WTC11 (cell line): Measurements from ENCODE around the gene NCSTN. TPM values are rescaled to one million over a fixed set of nuclear protein-coding genes. Genes with fewer than 3 reads are reported as not detected.

ENCODE experiments used
- ATAC-seq: fragments of 200-7000 bp; cut with Tn5 transposase; 2 replicates; pipeline ENCODE4 v1.10.0; 2021; ENCODE audit warnings: mild to moderate bottlenecking, moderate library complexity
- CTCF ChIA-PET: fragments of 300-600 bp; sonication (Branson Sonifier 250); formaldehyde crosslinking; loops from one replicate; lab custom pipeline; 2021; ENCODE audit warnings: antibody characterized with exemption; lab: Charles Lee
- POLR2A ChIA-PET: fragments of 350-600 bp; sonication (Branson Sonifier 250); formaldehyde crosslinking; loops from one replicate; lab custom pipeline; 2021; ENCODE audit warnings: antibody characterized with exemption; lab: Charles Lee
- DNase-seq: peaks from one replicate; pipeline ENCODE4 v3.0.0; 2021; ENCODE audit warnings: low spot score
- H3K27ac Mint-ChIP-seq: 2 replicates; pipeline ENCODE4 v1.8.0; 2021; ENCODE audit warnings: mixed read lengths
- H3K27me3 Mint-ChIP-seq: 2 replicates; pipeline ENCODE4 v1.8.0; 2021; ENCODE audit warnings: low read depth, mild to moderate bottlenecking, moderate library complexity, mixed read lengths
- H3K36me3 Mint-ChIP-seq: 2 replicates; pipeline ENCODE4 v1.8.0; 2021; ENCODE audit warnings: mixed read lengths
- H3K4me1 Mint-ChIP-seq: 2 replicates; pipeline ENCODE4 v1.8.0; 2022; ENCODE audit warnings: mixed read lengths
- H3K4me3 Mint-ChIP-seq: 2 replicates; pipeline ENCODE4 v1.8.0; 2021; ENCODE audit warnings: mild to moderate bottlenecking, moderate library complexity, mixed read lengths
- H3K9me3 Mint-ChIP-seq: 2 replicates; pipeline ENCODE4 v1.8.0; 2021; ENCODE audit warnings: mixed read lengths
- ATF1 ChIP-seq: sonication (generic); formaldehyde crosslinking; IDR thresholded peaks from 2 replicates; pipeline ENCODE4 v1.8.1; 2023; ENCODE audit warnings: mild to moderate bottlenecking, moderate library complexity, missing genetic modification reagents
- ETV6 ChIP-seq: sonication (generic); formaldehyde crosslinking; IDR thresholded peaks from 2 replicates; pipeline ENCODE4 v1.8.1; 2022; ENCODE audit warnings: mild to moderate bottlenecking, missing genetic modification reagents
- NFATC4 ChIP-seq: fragments of 250-450 bp; sonication (Bioruptor Pico); IDR thresholded peaks from 2 replicates; pipeline ENCODE4 v1.9.0; 2021; ENCODE audit warnings: mild to moderate bottlenecking
- NFE2L1 ChIP-seq: sonication (generic); formaldehyde crosslinking; IDR thresholded peaks from 2 replicates; pipeline ENCODE4 v1.8.1; 2023; ENCODE audit warnings: missing genetic modification reagents
- NR1H2 ChIP-seq: sonication (generic); formaldehyde crosslinking; IDR thresholded peaks from 2 replicates; pipeline ENCODE4 v1.9.0; 2021; ENCODE audit warnings: mild to moderate bottlenecking, moderate library complexity, missing genetic modification reagents
- PRRX2 ChIP-seq: fragments of 250-450 bp; sonication (Bioruptor Pico); IDR thresholded peaks from 2 replicates; pipeline ENCODE4 v1.8.0; 2021; ENCODE audit warnings: mild to moderate bottlenecking
- SMAD3 ChIP-seq: sonication (generic); formaldehyde crosslinking; IDR thresholded peaks from 2 replicates; pipeline ENCODE4 v1.8.0; 2022; ENCODE audit warnings: missing genetic modification reagents, mild to moderate bottlenecking, borderline replicate concordance
- TCF7 ChIP-seq: sonication (generic); formaldehyde crosslinking; IDR thresholded peaks from 2 replicates; pipeline ENCODE4 v1.8.0; 2022; ENCODE audit warnings: mild to moderate bottlenecking, low read depth, missing genetic modification reagents, moderate library complexity
- TEAD1 ChIP-seq: sonication (generic); formaldehyde crosslinking; IDR thresholded peaks from 2 replicates; pipeline ENCODE4 v1.8.0; 2022; ENCODE audit warnings: mild to moderate bottlenecking, missing genetic modification reagents
- TP53 ChIP-seq: sonication (generic); formaldehyde crosslinking; IDR thresholded peaks from 2 replicates; pipeline ENCODE4 v1.8.1; 2023; ENCODE audit warnings: mild to moderate bottlenecking, missing genetic modification reagents
- ZNF138 ChIP-seq: sonication (generic); formaldehyde crosslinking; conservative IDR thresholded peaks from 2 replicates; pipeline ENCODE4 v1.8.1; 2022; ENCODE audit warnings: mild to moderate bottlenecking, moderate library complexity, missing genetic modification reagents
- ZNF232 ChIP-seq: sonication (generic); formaldehyde crosslinking; IDR thresholded peaks from 2 replicates; pipeline ENCODE4 v1.8.0; 2022; ENCODE audit warnings: mild to moderate bottlenecking, missing genetic modification reagents
- ZNF263 ChIP-seq: sonication (generic); formaldehyde crosslinking; IDR thresholded peaks from 2 replicates; pipeline ENCODE4 v1.8.1; 2022; ENCODE audit warnings: low read depth, mild to moderate bottlenecking, moderate library complexity, missing genetic modification reagents
- ZNF317 ChIP-seq: sonication (generic); formaldehyde crosslinking; IDR thresholded peaks from 2 replicates; pipeline ENCODE4 v1.8.1; 2023; ENCODE audit warnings: low read depth, mild to moderate bottlenecking, moderate library complexity, missing genetic modification reagents, borderline replicate concordance
- ZNF396 ChIP-seq: fragments of 250-450 bp; sonication (Bioruptor Pico); IDR thresholded peaks from 2 replicates; pipeline ENCODE4 v1.8.0; 2021; ENCODE audit warnings: mild to moderate bottlenecking, moderate library complexity, borderline replicate concordance
- ZNF416 ChIP-seq: fragments of 250-450 bp; sonication (Bioruptor Pico); IDR thresholded peaks from 2 replicates; pipeline ENCODE4 v1.9.0; 2021; ENCODE audit warnings: mild to moderate bottlenecking, inconsistent platforms
- total RNA-seq: library from RNA; stranded (reverse); gene quantifications from 3 replicates; pipeline ENCODE4 v1.2.3, GENCODE V29; 2021
- TF ChIP-seq, protein P1 (sequence below): fragments of 250-450 bp; sonication (Bioruptor Pico); IDR thresholded peaks from 2 replicates; pipeline ENCODE4 v1.8.0; 2021; ENCODE audit warnings: mild to moderate bottlenecking
- TF ChIP-seq, protein P2 (sequence below): sonication (generic); formaldehyde crosslinking; IDR thresholded peaks from 2 replicates; pipeline ENCODE4 v1.8.1; 2023; ENCODE audit warnings: mild to moderate bottlenecking, missing genetic modification reagents, borderline replicate concordance
- TF ChIP-seq, protein P3 (sequence below): sonication (generic); formaldehyde crosslinking; IDR thresholded peaks from 2 replicates; pipeline ENCODE4 v1.8.0; 2022; ENCODE audit warnings: missing genetic modification reagents
- TF ChIP-seq, protein P4 (sequence below): fragments of 250-450 bp; sonication (Bioruptor Pico); IDR thresholded peaks from 2 replicates; pipeline ENCODE4 v1.9.0; 2021; ENCODE audit warnings: moderate library complexity, mild to moderate bottlenecking, inconsistent platforms, borderline replicate concordance

Gene NCSTN
- total RNA-seq, 1 experiment from 2014 or later, result 72.7 TPM

DNA sequence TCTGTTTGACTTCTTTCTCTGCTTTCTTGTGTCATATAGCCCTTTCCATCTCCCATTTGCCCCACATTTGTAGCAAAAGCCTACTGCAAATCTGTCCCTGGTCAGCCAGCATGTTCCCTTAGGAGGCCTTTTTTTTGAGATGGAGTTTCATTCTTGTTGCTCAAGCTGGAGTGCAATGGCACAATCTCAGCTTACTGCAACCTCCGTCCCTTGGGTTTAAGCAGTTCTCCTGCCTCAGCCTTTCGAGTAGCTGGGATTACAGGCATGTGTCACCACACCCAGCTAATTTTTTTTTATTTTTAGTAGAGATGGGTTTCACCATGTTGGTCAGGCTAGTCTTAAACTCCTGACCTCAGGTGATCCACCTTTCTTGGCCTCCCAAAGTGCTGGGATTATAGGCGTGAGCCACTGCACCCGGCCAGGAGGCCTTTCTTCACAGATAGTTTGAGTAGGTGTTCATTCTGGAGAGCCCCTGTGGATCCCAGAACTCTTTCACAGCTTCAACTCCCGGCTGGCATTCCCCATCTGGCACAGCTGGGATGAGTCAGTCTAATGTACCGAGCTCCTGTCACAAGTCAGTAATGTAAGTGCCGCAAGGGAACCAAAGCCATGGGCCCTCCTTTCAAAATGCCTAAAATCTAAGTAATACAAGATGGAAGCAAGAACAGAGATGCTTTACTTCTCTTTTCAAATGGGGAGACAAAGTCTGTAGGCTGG, 14.3 kb downstream of the NCSTN start:
- H3K36me3 Mint-ChIP-seq, result peaks cover 70% of the 10 kb centered on the region
- ChIA-PET CTCF (interaction anchor here (1.2 to 1.8 kb wide), 3 partner anchors 9 to 59 kb away, joined by 3 to 12 read pairs (median 5); no protein-coding TSS in a partner anchor), POLR2A (no interaction called here)
- H3K4me1 Mint-ChIP-seq, result peaks cover 12% of the 10 kb centered on the region
- no peaks in the 10 kb centered on the region for H3K9me3 Mint-ChIP-seq
- no peak for TF ChIP-seq NFE2L1 (CRISPR knock-in tag)
- TF ChIP-seq PRRX2 (CRISPR knock-in tag), result no peak
- TF ChIP-seq SMAD3 (CRISPR knock-in tag), result no peak
- TF ChIP-seq ZNF232 (CRISPR knock-in tag), result no peak
- TF ChIP-seq ATF1 (CRISPR knock-in tag), result no peak
- no peak for TF ChIP-seq ZNF138 (CRISPR knock-in tag)
- TF ChIP-seq ZNF396 (CRISPR knock-in tag), result no peak
- no peak for TF ChIP-seq TCF7 (CRISPR knock-in tag)
- ATAC-seq, result no peak
- no peak for DNase-seq
- H3K27me3 Mint-ChIP-seq, result no peaks in the 10 kb centered on the region
- no peak overlapping the region for H3K27ac Mint-ChIP-seq
- no peak overlapping the region for H3K4me3 Mint-ChIP-seq

DNA sequence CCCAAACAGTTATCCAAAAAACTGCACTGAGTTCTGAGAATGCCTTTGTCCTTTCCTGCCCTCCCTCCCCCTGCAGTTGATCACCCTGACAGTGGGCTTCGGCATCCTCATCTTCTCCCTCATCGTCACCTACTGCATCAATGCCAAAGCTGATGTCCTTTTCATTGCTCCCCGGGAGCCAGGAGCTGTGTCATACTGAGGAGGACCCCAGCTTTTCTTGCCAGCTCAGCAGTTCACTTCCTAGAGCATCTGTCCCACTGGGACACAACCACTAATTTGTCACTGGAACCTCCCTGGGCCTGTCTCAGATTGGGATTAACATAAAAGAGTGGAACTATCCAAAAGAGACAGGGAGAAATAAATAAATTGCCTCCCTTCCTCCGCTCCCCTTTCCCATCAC, 14.9 kb downstream of the NCSTN start:
- TF ChIP-seq ZNF416 (no peak), NFATC4 (CRISPR knock-in tag) (no peak), TEAD1 (CRISPR knock-in tag) (no peak), ETV6 (CRISPR knock-in tag) (no peak), ZNF138 (CRISPR knock-in tag) (no peak), TP53 (CRISPR knock-in tag) (no peak)
- TF ChIP-seq, protein P1, sequence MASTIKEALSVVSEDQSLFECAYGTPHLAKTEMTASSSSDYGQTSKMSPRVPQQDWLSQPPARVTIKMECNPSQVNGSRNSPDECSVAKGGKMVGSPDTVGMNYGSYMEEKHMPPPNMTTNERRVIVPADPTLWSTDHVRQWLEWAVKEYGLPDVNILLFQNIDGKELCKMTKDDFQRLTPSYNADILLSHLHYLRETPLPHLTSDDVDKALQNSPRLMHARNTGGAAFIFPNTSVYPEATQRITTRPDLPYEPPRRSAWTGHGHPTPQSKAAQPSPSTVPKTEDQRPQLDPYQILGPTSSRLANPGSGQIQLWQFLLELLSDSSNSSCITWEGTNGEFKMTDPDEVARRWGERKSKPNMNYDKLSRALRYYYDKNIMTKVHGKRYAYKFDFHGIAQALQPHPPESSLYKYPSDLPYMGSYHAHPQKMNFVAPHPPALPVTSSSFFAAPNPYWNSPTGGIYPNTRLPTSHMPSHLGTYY, result no peak
- TF ChIP-seq, protein P2, sequence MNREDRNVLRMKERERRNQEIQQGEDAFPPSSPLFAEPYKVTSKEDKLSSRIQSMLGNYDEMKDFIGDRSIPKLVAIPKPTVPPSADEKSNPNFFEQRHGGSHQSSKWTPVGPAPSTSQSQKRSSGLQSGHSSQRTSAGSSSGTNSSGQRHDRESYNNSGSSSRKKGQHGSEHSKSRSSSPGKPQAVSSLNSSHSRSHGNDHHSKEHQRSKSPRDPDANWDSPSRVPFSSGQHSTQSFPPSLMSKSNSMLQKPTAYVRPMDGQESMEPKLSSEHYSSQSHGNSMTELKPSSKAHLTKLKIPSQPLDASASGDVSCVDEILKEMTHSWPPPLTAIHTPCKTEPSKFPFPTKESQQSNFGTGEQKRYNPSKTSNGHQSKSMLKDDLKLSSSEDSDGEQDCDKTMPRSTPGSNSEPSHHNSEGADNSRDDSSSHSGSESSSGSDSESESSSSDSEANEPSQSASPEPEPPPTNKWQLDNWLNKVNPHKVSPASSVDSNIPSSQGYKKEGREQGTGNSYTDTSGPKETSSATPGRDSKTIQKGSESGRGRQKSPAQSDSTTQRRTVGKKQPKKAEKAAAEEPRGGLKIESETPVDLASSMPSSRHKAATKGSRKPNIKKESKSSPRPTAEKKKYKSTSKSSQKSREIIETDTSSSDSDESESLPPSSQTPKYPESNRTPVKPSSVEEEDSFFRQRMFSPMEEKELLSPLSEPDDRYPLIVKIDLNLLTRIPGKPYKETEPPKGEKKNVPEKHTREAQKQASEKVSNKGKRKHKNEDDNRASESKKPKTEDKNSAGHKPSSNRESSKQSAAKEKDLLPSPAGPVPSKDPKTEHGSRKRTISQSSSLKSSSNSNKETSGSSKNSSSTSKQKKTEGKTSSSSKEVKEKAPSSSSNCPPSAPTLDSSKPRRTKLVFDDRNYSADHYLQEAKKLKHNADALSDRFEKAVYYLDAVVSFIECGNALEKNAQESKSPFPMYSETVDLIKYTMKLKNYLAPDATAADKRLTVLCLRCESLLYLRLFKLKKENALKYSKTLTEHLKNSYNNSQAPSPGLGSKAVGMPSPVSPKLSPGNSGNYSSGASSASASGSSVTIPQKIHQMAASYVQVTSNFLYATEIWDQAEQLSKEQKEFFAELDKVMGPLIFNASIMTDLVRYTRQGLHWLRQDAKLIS (CRISPR knock-in tag), result no peak
- no peak overlapping the region for H3K4me3 Mint-ChIP-seq
- peaks cover 63% of the 10 kb centered on the region for H3K36me3 Mint-ChIP-seq
- peaks cover 19% of the 10 kb centered on the region for H3K4me1 Mint-ChIP-seq
- no peak for ATAC-seq
- DNase-seq, result no peak
- no peaks in the 10 kb centered on the region for H3K27me3 Mint-ChIP-seq
- ChIA-PET CTCF (interaction anchor here (1.2 to 1.8 kb wide), 3 partner anchors 19 to 67 kb away, joined by 4 to 12 read pairs (median 5); no protein-coding TSS in a partner anchor), POLR2A (interaction anchor here (0.5 kb wide), 1 partner anchor 891 kb away, joined by 3 read pairs; no protein-coding TSS in a partner anchor)
- H3K9me3 Mint-ChIP-seq, result no peaks in the 10 kb centered on the region
- H3K27ac Mint-ChIP-seq, result no peak overlapping the region

DNA sequence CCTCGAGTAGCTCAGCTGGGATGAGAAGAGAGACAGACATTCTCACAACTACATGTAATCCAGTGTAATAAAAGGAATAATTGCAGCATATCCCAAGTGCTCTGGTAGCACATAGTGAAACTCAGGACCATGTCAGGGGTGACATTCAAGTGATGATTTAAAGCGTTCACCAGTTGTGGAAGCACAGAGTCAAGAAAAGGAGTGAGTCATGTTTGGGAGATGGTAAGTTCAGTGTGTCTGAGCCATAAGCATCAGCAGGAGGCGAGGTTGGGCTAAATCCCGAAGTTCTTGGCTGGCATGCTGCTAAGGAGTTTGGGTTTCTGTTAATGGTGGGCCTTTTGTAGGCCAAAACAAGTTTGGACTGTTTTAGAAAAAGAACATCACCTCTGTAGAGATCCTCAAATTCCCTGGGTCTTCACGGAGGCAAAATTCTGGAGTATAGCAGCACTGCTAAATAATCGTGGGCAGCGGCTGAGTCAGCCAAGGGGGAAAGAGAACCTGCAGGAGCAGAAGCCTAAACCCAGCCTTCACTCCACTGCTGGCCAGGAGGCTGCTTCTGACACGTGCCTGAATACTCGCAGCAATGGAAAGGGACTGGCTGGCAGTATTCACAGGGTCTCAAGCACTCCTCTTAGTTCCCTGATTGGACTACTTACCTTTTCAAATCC, 16.5 kb downstream of the NCSTN start:
- Mint-ChIP-seq H3K27ac (no peak overlapping the region), H3K9me3 (no peaks in the 10 kb centered on the region), H3K4me3 (no peak overlapping the region), H3K27me3 (no peaks in the 10 kb centered on the region), H3K36me3 (peaks cover 48% of the 10 kb centered on the region), H3K4me1 (peaks cover 28% of the 10 kb centered on the region)
- ATAC-seq (no peak), DNase-seq (no peak)
- ChIA-PET CTCF (interaction anchor here (0.8 to 9.3 kb wide), 2 partner anchors 16 to 108 kb away, joined by 3 to 108 read pairs; no protein-coding TSS in a partner anchor), POLR2A (no interaction called here)
- TF ChIP-seq, protein P3, sequence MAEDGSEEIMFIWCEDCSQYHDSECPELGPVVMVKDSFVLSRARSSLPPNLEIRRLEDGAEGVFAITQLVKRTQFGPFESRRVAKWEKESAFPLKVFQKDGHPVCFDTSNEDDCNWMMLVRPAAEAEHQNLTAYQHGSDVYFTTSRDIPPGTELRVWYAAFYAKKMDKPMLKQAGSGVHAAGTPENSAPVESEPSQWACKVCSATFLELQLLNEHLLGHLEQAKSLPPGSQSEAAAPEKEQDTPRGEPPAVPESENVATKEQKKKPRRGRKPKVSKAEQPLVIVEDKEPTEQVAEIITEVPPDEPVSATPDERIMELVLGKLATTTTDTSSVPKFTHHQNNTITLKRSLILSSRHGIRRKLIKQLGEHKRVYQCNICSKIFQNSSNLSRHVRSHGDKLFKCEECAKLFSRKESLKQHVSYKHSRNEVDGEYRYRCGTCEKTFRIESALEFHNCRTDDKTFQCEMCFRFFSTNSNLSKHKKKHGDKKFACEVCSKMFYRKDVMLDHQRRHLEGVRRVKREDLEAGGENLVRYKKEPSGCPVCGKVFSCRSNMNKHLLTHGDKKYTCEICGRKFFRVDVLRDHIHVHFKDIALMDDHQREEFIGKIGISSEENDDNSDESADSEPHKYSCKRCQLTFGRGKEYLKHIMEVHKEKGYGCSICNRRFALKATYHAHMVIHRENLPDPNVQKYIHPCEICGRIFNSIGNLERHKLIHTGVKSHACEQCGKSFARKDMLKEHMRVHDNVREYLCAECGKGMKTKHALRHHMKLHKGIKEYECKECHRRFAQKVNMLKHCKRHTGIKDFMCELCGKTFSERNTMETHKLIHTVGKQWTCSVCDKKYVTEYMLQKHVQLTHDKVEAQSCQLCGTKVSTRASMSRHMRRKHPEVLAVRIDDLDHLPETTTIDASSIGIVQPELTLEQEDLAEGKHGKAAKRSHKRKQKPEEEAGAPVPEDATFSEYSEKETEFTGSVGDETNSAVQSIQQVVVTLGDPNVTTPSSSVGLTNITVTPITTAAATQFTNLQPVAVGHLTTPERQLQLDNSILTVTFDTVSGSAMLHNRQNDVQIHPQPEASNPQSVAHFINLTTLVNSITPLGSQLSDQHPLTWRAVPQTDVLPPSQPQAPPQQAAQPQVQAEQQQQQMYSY, result no peak
- TF ChIP-seq NR1H2 (CRISPR knock-in tag) (no peak), ZNF263 (no peak), ZNF317 (CRISPR knock-in tag) (no peak)
- TF ChIP-seq, protein P4, sequence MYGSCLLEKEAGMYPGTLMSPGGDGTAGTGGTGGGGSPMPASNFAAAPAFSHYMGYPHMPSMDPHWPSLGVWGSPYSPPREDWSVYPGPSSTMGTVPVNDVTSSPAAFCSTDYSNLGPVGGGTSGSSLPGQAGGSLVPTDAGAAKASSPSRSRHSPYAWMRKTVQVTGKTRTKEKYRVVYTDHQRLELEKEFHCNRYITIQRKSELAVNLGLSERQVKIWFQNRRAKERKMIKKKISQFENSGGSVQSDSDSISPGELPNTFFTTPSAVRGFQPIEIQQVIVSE, result no peak
